Head of caudate nucleus (tissue), 42 donors: ENCODE data around the gene ZDHHC24.
"Not testable (repeated sequence)": the region's sequence is repeated elsewhere in the genome, so short reads cannot be mapped to it uniquely, and the experiment has no call there.

ENCODE experiments used
- DNase-seq, 42 donors: peaks; one replicate each; pipeline versions ENCODE4 v3.0.0 to v3.0.0-alpha.2; 2020 to 2021; ENCODE audit warnings: mixed read lengths in 7 of 42
- intact Hi-C: fragments of 100-400 bp; cut with DNase I; formaldehyde crosslinking; loops from one replicate; pipeline ENCODE4 v1.15.0; 2022

Gene ZDHHC24

GRCh38 chr11:66548774-66549630 lies 3.2 kb upstream of the ZDHHC24 start:
- intact Hi-C loops: no loop called here

GRCh38 chr11:66548041-66548440 lies 2.2 kb upstream of the ZDHHC24 start:
- intact Hi-C loops: no loop called here
- DNase-seq: no peak

More at GRCh38 chr11:66548774-66549630, 3.2 kb upstream of the ZDHHC24 start:
- no peak for DNase-seq

GRCh38 chr11:66547662-66548009 lies 1.8 kb upstream of the ZDHHC24 start:
- intact Hi-C loops: no loop called here
- no peak for DNase-seq

GRCh38 chr11:66546966-66547661 lies 1.3 kb upstream of the ZDHHC24 start:
- no peak for DNase-seq
- intact Hi-C loops: no loop called here

GRCh38 chr11:66546368-66546965 lies 619 bp upstream of the ZDHHC24 start, which contains the start of gene ACTN3:
Gene ACTN3, plus strand, starts transcription at chr11:66546903. Its CDS starts 35 bp downstream, at chr11:66546938.
- no peak for DNase-seq
- intact Hi-C loops: no loop called here

- DNase-seq, intact Hi-C loops: not testable (repeated sequence)
Observed at GRCh38 chr11:66544952-66545351, 896 bp downstream of the ZDHHC24 start.

GRCh38 chr11:66543263-66544107 lies 2.4 kb downstream of the ZDHHC24 start:
- intact Hi-C loops: no loop called here
- DNase-seq: peak in 25 of 42 donors; percentile 13 to 64 (median 44)

GRCh38 chr11:66542362-66542761 lies 3.5 kb downstream of the ZDHHC24 start:
- intact Hi-C loops: no loop called here

GRCh38 chr11:66541892-66542291 lies 4.0 kb downstream of the ZDHHC24 start:
- no peak for DNase-seq
- intact Hi-C loops: no loop called here

More at GRCh38 chr11:66542362-66542761, 3.5 kb downstream of the ZDHHC24 start:
- DNase-seq: no peak

- DNase-seq, intact Hi-C loops: not testable (repeated sequence)
Observed at GRCh38 chr11:66540598-66540997, 5.2 kb downstream of the ZDHHC24 start.

- intact Hi-C loops: no loop called here
- DNase-seq: no peak
Observed at GRCh38 chr11:66539870-66540213, 6.0 kb downstream of the ZDHHC24 start.

- intact Hi-C loops: no loop called here
- DNase-seq: no peak
Observed at GRCh38 chr11:66539170-66539869, 6.5 kb downstream of the ZDHHC24 start.

GRCh38 chr11:66532784-66533183 lies 13.1 kb downstream of the ZDHHC24 start:
- intact Hi-C loops: no loop called here
- DNase-seq: no peak

- no peak for DNase-seq
- intact Hi-C loops: no loop called here
Observed at GRCh38 chr11:66531841-66532240, 14.0 kb downstream of the ZDHHC24 start.

- intact Hi-C loops: no loop called here
- no peak for DNase-seq
Observed at GRCh38 chr11:66530927-66531709, 14.7 kb downstream of the ZDHHC24 start.

- no peak for DNase-seq
- intact Hi-C loops: no loop called here
Observed at GRCh38 chr11:66529655-66530054, 16.2 kb downstream of the ZDHHC24 start.

- DNase-seq: no peak
- intact Hi-C loops: no loop called here
Observed at GRCh38 chr11:66529069-66529468, 16.8 kb downstream of the ZDHHC24 start.
